HG02571 (cell line): ENCODE measurements around the gene TRIP11.

Source experiments
- ATAC-seq: cut with Tn5 transposase; IDR thresholded peaks from one replicate; pipeline ENCODE4 v1.9.1; 2021; ENCODE audit warnings: mild to moderate bottlenecking, moderate library complexity; ENCODE audit not compliant: unreplicated experiment

TRIP11 gene

DNA sequence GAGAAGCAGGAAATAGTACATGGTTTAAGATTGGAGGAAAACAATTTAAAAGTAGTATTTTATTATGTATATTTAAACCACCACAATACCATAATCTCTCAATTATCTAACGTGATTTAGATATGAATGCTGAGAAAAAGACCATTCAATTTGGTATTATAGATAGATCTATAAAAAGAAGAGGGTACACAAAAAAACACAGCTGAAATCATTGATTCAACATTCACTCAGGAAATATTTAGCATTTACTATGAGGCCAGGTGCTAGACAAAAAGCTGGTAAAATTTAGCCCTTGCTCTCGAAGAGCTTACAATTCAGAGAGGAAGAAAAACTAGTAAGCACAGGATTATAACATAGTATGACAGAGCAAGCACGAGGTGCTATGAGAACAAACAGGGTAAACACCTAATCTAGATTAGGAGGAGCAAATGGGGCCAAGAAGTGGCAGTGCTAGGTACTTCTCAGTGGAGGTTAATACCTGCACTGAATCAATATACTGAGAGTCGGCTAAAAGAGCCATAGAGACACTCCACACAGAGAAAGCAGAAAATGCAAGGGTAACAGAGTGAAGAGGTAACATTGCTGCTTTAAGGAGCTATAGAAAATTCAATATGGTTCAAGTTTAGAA, 27.6 kb downstream of the TRIP11 start:
- no peak for ATAC-seq

DNA sequence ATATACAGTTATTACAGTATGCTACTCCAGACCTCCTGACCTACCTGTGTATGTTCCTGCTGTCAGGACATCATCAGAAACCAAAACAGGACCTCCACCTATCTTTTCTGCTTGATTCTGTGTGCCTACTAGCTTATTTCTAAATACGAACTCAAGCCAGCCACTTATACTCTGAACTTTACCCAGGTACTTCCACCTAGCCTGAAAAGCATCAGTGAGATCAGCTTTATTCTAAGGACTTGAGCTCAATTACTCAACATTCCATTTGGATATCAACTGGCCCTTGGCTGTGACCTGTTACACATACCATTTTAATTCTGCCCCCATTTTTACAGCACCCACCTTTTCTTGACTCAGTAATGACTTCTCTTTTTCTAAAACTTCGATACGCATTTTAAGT, 29.2 kb downstream of the TRIP11 start:
- no peak for ATAC-seq

DNA sequence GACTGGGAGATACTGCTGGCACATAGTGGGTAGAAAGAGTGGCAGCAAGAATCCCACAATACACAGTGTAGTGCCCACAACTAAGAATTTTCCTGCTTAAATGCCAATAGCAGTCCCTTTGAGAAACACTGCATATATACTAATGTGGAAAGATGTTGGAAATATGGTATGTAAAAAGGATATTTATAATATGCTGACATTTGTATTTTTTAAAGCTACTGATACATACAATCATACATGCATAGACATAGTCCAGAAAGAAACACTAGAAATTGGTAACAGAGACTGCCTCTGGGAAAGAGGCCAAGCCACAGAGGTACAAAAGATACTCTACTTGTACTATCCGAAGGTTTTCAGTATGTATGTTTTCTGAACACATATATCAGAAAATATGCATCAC, 30.3 kb downstream of the TRIP11 start:
- ATAC-seq: no peak

DNA sequence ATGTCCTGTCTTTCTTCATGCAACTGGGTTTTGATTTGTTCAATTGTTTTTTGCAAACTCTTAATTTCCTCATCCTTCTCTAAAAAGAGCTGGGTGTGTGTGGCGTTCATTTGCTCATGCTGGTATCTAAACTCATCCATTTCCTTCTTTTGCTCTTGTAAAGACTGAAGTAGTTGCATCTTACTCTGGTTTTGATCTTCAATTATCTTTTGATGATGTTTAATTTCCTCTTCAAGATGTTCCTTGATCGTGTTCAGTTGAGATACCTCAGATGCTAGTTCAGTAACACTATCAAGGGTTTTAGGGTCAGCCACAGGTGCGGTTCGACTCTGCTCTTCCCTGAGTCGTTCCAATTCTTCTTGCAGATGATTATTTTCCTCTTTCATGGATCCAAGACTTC, 34.8 kb downstream of the TRIP11 start:
- ATAC-seq: no peak

DNA sequence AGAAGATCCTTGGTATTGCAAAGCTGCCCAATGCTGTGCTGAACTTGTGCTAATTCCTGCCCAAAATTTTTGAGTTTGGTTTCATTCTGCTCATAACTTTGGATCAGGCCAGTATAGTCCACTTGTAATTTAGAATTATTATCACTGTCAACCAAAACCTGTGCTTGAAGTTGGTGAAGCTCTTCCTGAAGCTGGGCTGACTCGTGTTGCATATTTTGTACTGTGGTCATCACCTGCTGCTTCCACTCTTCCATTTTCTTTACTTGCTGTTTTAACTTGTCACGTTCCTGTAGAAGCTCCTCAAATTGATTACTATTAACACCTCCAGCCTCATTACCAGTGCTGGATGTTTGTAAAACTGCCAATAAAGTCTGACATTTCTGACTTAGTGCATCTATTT, 35.8 kb downstream of the TRIP11 start:
- no peak for ATAC-seq

DNA sequence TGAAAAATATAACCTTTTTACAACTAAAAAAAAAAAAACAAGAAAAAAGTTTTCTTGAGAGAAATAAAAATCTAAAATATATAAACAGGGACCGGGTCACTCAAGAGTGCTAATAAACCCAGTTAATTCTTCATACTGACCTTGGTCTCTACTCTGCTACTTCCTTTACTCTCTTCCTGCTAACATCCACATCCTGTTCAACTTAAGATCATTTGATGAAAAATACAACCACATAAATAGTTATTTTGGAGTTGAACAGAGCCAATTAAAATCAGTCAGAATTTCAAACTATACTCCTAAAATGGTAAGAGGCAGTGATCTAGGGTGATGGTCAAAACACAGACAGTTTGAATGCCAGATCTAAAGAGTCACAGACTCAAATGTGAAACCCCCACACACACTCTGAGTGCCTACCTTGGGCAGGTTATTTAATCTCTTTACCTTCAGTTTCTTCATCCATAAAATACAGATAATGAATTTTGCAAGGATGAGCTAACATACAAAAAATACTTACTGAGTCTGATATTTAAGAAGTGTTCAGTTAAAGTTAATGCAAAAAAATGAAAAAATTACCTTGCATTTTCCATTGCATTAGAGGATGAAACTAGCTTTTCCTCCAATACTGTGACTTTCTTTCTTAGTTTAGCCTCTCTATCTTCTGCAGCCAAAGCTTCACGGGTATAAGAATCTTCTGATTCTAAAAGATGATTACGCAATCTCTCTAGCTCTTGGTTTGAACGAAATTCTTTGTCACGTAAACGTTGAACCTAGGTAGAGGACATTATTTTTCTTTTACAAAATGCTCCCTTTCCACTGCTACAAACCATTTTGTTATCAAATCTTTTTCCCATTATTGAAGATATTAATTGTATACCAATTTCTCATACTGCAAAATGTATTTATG, 40.9 kb downstream of the TRIP11 start:
- no peak for ATAC-seq

DNA sequence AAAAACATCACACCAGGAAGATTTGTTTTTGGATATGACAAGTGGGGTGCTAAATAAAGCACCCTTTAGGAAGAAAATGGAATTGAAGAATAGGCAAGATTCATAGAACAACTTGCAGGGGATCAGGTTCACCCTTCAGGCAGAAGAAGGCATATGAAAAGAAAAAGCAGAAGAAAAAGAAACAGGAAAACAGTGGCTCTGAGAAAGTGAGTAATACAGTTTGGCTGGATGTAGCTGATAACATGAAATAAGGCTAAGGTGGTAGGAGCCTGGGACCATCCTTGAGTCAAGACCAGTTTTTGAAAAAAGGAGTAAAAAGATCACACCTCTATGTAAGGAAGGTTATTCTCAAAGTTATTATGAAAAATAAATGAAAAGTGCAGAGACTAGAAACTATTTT, 42.4 kb downstream of the TRIP11 start:
- ATAC-seq: no peak

DNA sequence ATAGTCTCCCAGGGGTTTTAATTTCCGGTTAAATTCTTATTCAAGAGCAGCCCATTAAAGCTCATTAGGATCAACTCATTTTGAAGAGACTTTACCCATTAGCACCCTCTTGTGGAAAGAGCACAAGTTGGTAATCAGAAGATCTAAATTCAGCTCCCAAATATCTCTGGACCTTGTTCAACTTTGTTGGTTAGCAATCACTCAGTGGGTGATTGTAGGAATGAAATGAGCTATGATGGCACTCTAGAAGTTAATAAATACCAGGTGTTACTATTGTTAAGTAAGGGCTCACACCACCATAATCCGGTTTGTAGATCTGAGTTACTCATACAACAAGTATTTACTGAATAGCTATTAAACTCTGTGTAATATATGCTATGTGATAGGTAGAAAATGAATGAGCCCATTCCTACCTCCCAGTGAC, 42.9 kb downstream of the TRIP11 start:
- ATAC-seq: no peak

DNA sequence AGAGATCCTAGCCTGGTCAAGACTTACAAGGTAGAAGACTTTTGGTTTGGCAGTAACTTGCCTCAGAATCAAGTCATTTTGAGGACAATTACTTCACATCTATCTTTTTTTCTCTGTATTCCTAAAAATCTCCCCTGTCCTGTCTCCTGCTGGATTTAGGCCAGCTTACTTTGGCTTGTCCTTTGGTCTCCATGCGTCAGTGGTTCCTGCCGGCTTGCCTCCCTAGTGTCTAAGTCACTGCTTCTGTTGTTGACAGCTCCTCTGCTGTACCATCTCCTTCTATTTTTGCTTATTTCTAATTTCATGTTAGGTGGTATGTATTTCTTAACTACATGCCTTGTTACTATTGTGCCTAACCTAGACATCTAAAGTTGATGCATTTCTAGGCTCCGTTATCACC, 52.7 kb downstream of the TRIP11 start:
- no peak for ATAC-seq

DNA sequence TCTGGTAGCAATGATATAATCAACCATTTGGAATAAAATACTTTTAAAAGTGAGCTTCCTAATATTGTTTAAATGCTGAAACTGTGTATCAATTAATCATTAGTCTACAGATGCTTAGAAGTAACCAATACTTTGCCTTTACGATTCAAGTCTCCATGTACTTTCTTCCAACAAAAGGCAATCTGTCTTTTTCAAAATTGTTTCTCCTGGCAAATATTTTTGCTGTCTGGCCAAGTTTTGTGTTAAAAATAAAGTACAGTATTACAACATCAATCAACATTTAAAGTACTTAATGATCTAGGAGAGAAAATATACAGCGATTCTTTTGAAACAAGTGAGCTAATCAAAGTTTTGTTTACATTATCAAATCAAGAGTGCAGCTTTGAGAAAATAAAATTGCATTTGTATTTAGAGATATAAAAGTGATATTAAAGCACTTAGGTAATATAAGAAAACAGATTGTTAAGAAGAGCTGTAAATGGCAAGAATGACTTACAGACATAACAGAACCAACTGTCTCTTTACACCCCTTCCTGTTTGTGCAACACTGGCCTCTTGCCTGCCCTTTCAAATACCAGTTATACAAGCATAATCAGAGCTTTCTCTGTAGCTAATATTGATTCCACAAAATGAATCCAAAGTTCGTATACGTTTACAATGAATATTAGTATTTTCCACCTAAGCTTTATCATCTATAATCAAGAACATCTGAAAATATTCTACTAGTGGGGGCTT, 54.2 kb downstream of the TRIP11 start:
- no peak for ATAC-seq

DNA sequence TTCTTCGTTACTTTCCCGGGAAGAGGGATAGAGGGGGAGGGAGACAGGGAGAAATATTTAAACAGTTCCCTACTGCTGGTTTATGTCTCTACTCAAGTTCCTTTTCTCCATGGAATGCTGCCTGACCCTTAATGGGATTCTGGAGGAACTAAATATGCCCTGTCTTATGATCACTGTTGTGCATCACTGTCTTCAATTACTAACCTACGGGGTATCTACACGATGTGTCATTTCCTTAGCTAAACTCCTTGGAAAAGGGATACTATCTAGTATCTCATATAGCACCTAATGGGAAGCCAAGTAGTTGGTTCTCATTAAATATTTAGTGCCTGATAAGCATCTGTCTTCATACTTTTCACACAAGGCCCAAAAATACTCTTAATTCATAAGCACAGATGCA, 54.9 kb downstream of the TRIP11 start:
- ATAC-seq: no peak

DNA sequence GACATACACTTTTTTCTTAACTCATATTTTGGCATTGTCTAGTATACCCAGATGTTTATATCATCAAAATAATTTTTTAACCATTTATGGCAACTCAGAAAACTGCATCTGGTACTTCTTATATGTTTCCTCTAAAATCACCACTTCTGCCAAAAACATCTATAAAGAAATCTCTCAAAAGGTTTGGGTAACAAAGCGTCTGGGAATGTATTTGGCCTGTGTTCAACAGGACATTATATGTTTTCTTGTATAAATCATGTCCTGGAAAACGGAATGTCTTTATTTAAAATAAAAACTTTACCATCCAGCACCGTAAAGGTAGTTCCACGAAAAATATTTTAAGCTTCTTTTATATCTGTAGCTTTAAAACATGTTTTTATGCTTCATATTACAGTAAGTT, 56.3 kb downstream of the TRIP11 start:
- ATAC-seq: no peak

DNA sequence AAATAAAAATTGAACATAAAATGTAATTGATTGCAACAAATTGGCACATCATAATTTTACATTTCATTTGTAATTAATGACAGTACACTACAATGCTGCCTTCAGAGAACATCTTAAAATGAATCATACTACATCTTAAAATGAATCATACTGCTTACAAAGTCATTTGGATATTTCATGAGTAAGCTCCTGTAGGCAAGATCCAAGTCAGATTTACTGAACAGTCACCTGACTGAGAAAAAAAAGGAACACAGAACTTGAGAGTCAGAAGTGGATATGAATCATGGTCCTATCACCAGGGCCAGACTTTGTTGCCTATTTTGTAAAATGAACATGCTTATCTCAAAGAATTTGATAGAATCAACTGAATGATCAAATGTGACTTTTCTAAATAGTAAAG, 59.7 kb downstream of the TRIP11 start:
- peak; percentile 48 for ATAC-seq

DNA sequence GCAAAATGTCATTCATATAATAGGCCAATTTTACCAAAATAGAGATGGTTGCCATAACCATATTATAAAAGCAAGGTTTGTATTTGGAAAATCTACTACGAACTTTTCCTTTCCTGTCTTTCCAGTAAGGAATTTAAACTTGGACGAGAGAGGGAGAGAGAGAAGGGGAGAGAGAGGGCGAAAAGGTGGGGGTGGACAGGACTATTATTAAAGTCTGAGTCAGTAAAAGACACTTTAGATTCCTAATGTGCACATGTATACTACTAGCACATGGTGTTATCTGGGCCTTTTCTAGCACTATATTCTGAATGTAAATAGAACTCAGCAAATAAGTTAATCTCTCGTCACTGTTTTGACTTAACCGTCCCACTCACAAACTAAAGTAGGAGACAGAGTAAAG, 62.0 kb downstream of the TRIP11 start:
- no peak for ATAC-seq

DNA sequence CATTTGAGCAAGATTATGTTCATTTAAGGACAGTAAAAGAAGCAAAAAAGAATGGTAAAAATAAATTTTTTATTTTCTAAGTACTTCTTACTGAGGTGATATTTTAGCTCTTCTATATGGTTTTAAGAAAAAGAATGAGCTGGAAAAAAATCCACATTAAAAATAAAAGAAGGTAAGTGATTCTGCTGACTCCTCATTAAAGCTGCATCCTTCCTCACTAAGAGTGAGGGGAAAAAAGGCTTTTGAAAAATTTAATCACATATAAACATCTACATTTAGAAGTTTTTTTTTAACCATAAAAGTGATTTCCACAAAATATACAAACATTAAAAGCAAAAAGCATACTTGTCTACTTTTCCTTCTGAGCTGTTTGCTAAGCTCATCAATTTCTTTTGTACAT, 64.1 kb downstream of the TRIP11 start:
- ATAC-seq: no peak

DNA sequence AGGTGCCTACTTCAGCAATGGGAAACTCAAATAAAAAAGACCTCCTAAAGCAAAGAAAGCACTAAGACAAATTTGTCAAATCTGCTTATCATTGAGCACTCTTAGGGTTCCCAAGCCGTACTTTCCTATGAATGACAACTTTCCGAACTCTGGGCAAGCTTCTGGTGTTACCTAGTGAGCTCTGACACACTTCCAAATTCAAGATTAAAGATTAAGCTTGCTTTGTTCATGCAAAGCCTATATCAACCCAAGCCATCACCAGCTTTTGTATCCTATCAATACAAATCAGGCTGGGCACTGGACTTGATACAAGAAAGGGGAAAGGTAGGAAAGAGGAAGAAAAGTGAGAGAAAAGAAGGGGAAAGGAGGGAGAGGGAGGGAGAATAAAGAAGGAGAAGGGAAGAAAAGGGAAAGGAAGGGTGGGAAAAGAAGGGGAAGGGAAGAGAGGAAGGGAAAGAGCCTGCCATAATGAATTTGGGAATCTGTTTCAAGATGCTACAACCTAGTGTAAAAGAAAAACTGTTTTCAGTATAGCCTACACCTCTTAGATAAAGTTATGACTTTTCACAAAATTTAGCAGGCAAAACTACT, 68.6 kb downstream of the TRIP11 start:
- ATAC-seq: no peak

DNA sequence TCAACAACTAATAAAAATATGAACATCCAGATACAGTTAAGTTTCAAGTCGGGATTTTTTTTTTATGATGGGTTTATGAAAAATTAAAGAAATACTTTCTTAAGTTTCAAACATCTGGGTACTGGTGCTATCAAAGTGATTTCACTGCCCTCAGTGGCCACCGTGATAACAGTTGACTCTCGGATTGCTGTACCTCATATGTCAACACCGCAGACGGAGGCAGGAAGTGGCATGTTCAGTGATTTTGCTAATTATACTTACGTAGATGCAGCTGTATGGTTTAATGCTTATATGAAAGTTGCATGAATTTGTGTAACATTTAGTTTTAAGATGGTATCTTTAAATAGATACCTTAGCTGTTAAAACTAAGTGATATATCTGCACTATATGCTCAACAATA, 71.6 kb downstream of the TRIP11 start:
- ATAC-seq: no peak

DNA sequence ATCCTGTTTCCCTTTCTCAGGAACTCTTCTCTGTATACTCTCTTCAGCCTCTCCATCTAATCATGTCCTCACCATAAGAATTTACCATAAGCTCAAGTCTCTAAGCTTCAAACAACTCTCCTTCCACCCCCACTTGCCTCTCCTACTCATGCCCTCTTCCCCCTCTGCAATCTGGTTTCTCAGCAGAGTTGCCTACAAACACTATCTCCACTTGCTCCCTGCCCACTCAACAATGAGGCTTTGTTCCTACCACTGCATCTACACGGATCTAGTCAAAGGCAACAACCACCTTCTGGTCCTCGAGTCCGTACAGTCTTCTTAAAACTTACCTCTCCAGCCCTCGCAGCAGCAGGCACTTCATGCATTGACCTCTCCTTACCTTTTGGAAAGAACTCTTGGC, 75.1 kb downstream of the TRIP11 start:
- ATAC-seq: no peak

DNA sequence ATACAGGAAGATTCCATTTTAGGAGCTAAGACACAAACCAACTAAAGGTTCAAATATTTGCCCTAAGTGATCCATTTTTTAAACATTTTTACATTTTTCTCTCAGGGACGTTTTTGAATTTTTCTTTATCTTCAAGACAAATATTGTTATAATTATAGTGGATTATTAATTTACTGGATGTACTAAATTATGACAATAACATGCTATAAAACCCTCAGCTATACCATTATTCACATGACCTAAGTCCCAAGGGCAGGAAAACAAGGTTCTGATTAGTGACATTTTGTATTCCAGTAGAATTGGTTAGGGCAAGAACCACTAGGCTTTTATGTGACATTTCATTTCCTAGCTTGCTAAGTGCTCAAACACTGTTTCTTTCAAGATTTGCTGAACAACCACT, 75.8 kb downstream of the TRIP11 start:
- no peak for ATAC-seq

DNA sequence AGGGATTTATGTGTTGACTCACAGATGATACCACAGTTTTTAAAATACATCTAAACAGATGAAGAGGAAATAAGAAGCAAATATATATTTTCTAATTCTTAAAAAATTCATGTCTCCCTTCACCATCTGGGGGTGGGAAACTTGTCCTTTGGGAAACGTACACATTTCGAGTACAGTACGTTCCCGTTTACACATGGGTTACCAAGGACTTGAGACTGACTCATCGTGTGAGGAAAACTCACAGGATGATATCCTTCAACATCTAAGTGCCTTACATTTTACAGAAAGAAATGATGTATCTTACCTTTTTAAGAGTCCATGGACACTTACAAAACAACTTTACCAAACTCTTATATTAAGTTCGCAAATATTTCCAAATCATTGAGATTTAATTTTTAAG, 76.4 kb downstream of the TRIP11 start:
- ATAC-seq: no peak
